NCI-H1694 (cell line): ENCODE data around the gene CIB1.
"Not testable (repeated sequence)": the region's sequence is repeated elsewhere in the genome, so short reads cannot be mapped to it uniquely, and the experiment has no call there.

Experiments used
- DNase-seq: peaks from one replicate; lab custom pipeline; 2025; lab: John Stamatoyannopoulos, UW

Gene CIB1

DNA sequence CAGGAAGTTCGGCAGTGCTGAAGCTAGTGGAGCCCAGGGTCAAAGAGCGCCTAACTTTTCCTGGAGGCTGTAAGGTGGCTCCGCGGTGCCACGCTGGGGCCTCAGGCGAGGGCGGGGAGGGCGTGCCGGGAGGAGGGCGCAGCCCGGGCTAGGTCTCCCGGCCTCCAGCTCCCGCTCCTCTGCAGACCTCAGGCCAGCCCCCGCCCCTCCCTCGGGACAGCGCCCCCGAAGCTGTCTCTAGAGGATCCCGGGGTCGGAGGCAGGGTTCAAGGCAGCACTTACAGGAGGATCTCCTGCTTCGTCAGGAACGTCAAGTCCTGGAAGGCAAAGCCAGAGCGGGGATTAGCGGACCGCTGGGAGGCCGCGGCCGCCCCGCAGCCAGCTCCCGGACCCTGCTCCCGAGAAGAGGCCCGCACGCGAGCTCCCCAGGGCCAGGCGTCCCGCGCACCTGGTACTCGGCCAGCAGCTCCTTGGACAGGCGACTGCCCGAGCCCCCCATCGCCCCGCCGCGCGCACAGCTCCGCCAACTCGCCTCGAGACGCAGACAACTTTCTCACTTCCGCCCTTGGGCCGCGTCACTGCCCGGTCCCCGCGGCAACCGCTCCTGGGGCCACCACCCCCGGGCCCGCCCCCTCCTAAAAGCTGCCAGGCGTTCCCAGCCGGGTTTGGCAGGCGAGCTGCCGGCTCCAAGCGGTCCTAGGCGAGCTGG is at the start of gene CIB1:
Gene CIB1, minus strand, starts transcription at position 555 of the 709 bp plus-strand sequence. Its CDS starts 56 bp downstream, at position 499.
- peak; percentile 62 for DNase-seq

DNA sequence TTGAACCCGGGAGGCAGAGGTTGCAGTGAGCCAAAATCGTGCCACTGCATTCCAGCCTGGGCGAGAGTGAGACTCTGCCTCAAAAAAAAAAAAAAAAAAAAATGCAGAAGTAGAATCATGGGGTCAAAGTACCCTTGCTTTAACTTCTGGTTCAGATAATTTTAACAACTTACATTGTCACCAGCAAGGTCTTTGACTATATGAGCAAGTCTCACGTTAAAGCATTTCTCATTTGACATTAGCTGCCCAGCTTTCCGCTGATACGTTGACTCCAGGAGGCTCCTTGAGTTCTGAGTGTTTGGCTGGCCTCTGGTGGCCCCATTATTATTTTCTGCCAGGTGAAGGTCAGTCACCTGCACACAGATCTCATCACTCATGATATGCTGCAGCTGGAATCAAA is 47.9 kb upstream of the CIB1 start:
- not testable (repeated sequence) for DNase-seq

- not testable (repeated sequence) for DNase-seq
Observed at GRCh38 chr15:90280743-90281142, 47.0 kb upstream of the CIB1 start.

DNA sequence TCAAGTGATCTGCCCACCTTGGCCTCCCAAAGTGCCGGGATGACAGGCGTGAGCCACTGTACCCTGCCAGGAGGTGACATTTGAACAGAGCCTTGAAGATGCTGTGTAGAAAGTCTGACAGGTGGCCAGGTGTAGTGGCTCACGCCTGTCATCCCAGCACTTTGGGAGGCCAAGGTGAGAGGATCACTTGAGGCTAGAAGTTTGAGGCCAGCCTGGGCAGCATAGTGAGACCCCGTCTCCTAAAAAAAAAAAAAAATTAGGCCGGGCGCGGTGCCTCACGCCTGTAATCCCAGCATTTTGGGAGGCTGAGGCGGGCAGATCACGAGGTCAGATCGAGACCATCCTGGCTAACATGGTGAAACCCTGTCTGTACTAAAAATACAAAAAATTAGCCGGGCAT is 44.7 kb upstream of the CIB1 start:
- DNase-seq = not testable (repeated sequence)

DNA sequence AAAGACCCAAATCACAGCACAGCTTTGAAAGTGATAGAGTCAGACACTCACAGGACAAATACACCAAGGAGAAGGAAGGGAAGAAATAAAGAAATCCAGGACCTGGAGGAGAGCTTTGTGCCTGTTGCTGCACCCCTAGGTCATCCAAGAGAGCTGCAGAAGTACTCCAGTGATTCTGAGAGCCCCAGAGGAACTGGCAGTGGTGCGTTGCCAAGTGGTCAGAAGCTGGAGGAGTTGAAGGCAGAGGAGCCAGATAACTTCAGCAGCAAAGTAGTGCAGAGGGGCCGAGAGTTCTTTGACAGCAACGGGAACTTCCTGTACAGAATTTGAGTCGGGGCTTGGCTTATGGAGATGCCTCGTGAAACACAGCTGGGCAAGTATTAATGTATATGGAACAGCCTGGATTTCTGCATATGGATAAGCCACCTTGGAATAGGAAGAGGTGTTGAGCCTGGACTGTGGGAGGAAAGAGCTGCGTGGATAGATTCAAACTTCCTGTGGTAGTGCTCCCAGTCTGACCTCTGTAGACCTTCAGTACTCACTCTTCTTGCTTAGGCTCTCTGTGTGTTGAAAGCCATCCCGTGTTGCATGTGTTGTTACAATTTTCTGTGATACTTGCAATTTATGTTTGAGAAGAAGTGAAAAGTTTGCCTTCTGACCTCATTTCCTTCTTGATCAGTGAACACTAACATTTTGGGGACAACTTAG is 37.9 kb upstream of the CIB1 start:
- DNase-seq = no peak

DNA sequence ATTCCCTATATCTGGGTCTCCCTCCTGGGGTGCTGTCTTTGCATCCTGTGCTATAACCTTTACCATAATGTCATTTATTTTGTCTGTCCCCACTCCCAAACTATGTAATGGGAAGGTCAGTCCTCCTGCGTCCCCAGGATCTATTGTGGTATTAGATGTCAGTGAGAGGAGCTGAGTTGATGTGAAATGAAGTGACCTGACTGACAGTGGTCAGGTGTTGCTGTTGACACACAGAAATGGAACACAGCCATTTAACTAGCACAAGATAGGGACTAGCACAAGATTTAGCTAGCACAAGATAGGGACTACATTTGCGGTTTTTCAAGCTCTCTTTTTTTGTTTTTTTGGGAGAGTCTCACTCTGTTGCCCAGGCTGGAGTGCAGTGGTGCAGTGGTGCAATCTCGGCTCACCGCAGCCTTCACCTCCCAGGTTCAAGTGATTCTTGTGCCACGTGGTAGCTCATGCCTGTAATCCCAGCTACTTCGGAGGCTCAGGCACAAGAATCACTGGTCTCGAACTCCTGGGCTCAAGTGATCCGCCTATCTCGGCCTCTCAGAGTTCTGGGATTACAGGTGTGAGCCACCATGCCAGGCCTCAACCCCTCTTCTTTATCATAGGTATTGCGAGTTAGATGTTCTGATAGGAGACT is 36.9 kb upstream of the CIB1 start:
- no peak for DNase-seq

DNA sequence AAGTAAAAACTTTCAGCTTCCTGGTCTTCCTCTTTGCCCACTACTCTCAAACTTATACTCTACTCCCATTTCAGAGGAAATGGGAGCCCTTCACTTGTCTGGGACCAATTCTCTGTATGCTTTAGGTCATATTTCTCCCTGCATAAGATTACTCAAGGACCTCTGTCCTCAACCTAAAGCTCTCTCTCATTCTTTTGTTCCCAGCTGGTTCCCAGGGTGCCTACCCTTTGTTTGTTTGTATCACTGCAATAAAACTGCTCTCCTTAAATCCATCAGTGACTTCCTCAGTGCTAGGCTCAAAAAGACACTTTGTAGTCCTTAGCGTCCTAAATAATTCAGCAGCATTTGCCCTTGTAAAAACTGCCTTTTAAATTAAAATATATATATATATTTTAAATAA is 34.7 kb upstream of the CIB1 start:
- no peak for DNase-seq

- no peak for DNase-seq
Observed at GRCh38 chr15:90266485-90266884, 32.7 kb upstream of the CIB1 start.

GRCh38 chr15:90266061-90266431 is 32.3 kb upstream of the CIB1 start:
- DNase-seq = no peak

DNA sequence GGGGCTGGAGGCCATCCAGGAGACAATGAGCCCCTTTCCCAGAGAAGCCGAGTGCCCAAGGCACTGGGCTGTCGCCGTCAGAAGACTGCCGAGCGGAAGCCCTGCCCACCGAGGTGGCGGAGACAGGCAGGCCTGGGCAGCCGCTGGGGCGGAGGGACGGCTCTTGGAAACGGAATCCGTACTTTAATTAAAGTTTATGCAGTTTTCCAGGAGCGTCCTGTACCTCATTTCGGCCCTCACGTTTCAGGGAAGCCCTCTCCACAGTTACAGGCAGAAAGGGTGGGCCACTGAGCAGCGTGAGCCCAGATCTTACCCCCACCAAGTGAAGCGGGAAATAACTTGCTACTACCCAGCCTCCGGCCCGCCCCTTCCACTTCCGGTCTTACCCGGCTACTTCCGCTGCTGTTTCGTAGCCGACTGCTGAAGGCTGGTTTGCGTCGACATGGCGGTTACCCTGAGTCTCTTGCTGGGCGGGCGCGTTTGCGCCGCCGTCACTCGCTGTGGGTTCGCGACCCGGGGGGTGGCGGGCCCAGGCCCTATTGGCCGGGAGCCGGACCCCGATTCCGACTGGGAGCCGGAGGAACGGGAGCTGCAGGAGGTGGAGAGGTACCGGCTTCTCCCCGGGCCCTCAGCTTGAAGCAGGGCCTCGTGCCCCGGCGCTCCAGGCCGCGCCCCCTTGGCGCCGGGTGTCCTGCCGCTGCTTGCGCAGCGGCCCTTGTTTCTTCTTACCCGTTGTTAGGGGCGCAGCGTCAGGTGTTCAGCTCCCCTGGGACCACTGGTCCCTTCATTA is 31.7 kb upstream of the CIB1 start, which contains the start of gene NGRN:
Gene NGRN, plus strand, starts transcription at position 402 of the 790 bp plus-strand sequence. Its CDS starts 41 bp downstream, at position 443.
- peak; percentile 81 for DNase-seq

DNA sequence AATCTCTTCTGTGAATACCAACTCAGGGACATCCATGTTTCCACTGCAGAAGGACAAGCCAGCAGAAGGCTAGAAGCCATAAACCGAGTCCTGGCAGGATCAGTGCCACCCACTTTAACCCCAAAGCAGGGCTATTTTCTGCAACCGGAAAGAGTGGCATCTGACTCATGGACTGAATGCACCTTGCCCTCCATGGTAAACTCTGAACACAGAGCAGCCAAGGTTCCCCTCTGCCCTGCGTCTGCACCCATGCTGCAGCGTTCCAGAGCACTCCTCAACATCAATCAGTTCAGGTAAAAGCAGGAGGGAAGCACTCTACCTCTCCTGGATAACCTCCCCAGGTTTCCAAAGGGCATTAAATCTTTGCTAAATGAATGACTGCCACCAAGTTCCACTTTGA is 30.9 kb upstream of the CIB1 start:
- DNase-seq = no peak

DNA sequence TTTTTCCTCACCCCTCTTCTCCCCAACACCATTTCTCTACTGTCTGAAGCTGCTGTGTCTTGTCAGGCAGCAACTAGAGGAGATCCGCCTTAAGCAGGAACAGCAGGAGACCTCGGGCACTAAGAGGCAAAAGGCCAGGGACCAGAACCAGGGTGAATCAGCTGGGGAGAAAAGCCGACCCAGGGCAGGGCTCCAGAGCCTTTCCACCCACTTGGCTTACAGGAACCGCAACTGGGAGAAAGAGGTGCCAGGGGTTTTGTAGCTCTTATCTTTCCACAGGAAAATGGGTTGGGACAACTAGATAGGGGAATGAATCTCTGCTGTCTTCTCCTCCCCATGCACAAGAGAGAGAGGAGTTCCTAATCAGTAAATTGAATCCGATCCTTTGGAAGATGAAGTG is 28.7 kb upstream of the CIB1 start:
- DNase-seq = no peak

GRCh38 chr15:90261811-90262210 is 28.1 kb upstream of the CIB1 start:
- DNase-seq = no peak

GRCh38 chr15:90260731-90261130 is 27.0 kb upstream of the CIB1 start:
- DNase-seq = not testable (repeated sequence)

DNA sequence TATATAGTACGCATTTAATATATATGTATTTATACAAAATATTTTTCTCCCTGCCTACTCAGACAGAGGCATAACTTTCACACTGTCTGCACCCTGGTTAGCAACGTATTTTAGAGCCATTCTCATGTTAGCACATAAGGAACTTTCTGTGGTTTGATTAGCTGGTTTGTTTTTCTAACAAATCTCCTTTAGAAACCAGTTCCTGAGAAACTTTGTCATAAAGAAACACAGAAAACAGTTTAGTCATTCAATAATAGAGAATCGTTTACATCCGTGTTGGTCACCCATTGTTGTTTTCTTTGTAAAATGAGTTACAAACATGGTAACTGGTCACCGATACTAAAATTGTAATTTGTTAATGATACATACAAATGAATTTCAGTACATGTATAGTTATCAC is 25.8 kb upstream of the CIB1 start:
- no peak for DNase-seq

DNA sequence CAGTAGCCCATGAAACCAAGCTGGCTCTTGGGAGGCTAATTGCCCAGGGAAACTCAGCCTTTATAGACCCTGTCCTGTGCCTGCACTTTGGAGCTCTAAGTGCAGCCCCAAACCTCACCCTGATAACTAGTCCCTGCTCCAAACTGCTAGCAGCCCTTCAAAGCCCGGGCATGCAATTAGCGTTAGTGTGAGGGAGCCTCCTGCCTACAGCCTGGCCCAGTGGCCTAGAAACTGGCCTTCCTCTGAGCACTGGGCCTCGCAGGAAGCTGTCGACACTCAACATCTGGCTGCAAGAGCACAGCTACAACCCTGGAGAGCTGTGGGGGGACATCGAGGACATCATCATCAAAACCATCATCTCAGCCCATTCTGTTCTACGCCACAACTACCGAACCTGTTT is 24.0 kb upstream of the CIB1 start:
- DNase-seq = no peak

- DNase-seq = no peak
Observed at GRCh38 chr15:90249203-90249863, 15.6 kb upstream of the CIB1 start, which contains the start of gene TTLL13. Gene TTLL13 (plus strand): TSS chr15:90249556. CDS start chr15:90250631, 1,075 bp downstream.

DNA sequence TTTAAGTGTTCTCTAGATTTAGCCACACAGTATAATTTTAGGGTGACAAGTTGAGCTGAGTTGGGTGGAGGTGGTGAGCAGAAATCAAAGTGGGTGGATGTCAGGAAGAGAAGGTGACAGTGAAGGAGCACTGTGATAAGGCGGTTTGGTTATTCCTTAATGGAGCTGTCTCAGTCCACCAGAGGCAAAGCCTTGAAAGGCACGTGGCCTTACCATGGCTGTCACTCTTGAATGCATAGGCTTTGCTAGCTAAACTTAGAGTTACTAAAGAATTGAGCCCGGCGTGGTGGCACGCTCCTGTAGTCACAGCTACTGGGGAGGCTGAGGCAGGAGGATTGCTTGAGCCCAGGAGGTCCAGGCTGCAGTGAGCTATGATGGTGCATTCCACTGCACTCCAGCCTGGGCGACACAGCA is 15.1 kb upstream of the CIB1 start:
- no peak for DNase-seq

DNA sequence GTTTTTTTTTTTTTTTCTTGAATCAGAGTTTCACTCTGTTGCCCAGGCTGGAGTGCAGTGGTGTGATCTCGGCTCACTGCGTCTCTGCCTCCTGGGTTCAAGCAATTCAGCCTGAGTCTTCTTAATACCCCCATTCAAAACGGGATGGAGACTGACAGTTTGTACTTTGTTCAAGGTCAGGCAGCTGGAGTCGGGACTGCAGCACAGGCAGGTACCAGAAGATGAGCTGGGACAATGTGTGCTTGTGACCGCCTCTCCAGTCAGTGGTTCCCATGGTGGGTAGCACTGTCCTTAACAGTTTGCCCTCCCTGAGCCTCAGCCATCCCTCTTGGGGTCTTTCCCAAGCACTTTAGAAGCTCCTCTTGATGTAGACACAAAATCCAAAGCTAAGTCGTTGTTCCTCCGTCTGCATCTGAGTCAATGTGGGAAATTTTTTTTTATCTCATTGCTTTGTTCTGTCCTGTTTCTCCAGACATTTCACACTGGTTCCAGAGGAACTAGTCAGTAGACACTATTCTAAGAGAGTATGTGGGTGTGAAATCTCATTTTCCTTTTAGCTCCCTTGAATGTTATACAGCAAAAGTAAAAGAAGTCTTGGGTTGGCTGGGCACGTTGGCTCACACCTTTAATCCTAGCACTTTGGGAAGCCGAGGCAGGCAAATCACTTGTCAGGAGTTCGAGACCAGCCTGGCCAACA is 10.3 kb upstream of the CIB1 start:
- no peak for DNase-seq

DNA sequence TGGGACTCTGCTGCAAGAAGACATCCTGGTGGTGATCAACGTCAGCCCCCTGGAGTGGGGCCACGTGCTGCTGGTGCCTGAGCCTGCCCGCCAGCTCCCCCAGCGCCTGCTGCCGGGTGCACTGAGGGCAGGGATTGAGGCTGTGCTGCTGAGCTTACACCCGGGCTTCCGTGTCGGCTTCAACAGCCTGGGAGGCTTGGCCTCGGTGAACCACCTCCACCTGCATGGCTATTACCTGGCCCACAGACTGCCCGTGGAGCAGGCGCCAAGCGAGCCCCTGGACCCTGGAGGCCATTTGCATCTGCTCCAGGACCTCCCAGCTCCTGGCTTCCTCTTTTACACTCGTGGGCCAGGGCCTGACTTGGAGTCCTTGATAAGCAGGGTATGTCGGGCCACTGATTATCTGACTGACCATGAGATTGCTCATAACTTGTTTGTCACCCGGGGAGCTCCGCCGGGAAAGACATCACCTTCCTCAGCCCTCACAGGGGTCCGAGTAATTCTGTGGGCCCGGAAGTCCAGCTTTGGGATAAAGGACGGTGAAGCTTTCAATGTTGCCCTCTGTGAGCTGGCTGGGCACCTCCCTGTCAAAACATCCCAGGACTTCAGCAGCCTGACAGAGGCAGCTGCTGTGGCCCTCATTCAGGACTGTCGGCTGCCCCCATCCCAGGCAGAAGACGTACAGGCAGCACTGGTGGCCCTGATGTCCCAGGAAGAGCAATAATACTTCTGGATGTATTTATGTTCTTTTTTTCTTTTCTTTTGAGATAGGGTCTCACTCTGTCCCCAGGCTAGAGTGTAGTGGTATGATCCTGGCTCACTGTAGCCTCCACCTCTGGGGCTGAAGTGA is 7.8 kb upstream of the CIB1 start:
- no peak for DNase-seq
